Small intestine (tissue), 7 donors: ENCODE results near the gene MSANTD1. TPM values are rescaled to one million over a fixed set of nuclear protein-coding genes. Genes with fewer than 3 reads are reported as not detected.

Experiments used
- DNase-seq, 2 donors: peaks; one replicate each; pipeline versions ENCODE4 v3.0.0 to v3.0.0-alpha.2; 2013
- FAIRE-seq: peaks from 2 replicates; lab custom pipeline; 2012; peaks lifted over from hg19 to GRCh38; lab: Jason Lieb, UNC
- H3K27ac ChIP-seq, 3 donors: one replicate each; pipeline ENCODE4 v1.5.1; 2013; ENCODE audit warnings: low read length in 2 of 3, mild to moderate bottlenecking in 2 of 3, control low read depth in 1 of 3, inconsistent platforms in 1 of 3, low read depth in 1 of 3, moderate library complexity in 1 of 3
- H3K27me3 ChIP-seq, 3 donors: one replicate each; pipeline ENCODE4 v1.6.1; 2013; ENCODE audit warnings: low read length in 3 of 3, inconsistent platforms in 1 of 3; ENCODE audit not compliant: control insufficient read depth in 3 of 3, insufficient read depth in 3 of 3
- H3K36me3 ChIP-seq, 3 donors: one replicate each; pipeline ENCODE4 v1.6.1; 2013; ENCODE audit warnings: low read length in 3 of 3, inconsistent platforms in 1 of 3, low read depth in 1 of 3, mild to moderate bottlenecking in 1 of 3, moderate library complexity in 1 of 3; ENCODE audit not compliant: control insufficient read depth in 3 of 3, insufficient read depth in 2 of 3
- H3K4me1 ChIP-seq, 3 donors: one replicate each; pipeline ENCODE4 v1.6.1; 2013; ENCODE audit warnings: low read length in 2 of 3, inconsistent platforms in 1 of 3, low read depth in 1 of 3, mild to moderate bottlenecking in 1 of 3, moderate library complexity in 1 of 3; ENCODE audit not compliant: control insufficient read depth in 3 of 3, insufficient read depth in 2 of 3
- H3K4me3 ChIP-seq, 3 donors: one replicate each; pipeline ENCODE4 v1.5.1; 2013; ENCODE audit warnings: low read length in 3 of 3, control low read depth in 1 of 3, inconsistent platforms in 1 of 3, low read depth in 1 of 3, mild to moderate bottlenecking in 1 of 3, moderate library complexity in 1 of 3
- H3K9me3 ChIP-seq, 2 donors: one replicate each; pipeline ENCODE4 v1.6.1; 2013; ENCODE audit warnings: low read depth in 1 of 2, low read length in 1 of 2; ENCODE audit not compliant: control insufficient read depth in 2 of 2, insufficient read depth in 1 of 2
- WGBS, 3 donors: extraction: QIAGEN DNeasy Blood & Tissue Kit; methylation state at CpG; one replicate each; pipeline ENCODE4 v1.1.7; 2013; 5-methylcytosine and 5-hydroxymethylcytosine counted together
- polyA plus RNA-seq, 4 donors: library from polyadenylated mRNA; stranded (reverse) in 3 of 4; unstranded in 1 of 4; fragments of 200-250 nt in 3 of 4; fragments of 120-200 nt in 1 of 4; gene quantifications; one replicate each; pipeline versions ENCODE4 v1.2.1 to v1.2.3, GENCODE V29; 2013
- donor health status: healthy with polysubstance abuse.
- donor health status: control.
- donor health status: control.
- donor health status: Bipolar disorder and iron deficiency.
- donor health status: healthy.

The MSANTD1 gene
- polyA plus RNA-seq, 4 donors: 0.27 to 0.45 (median 0.29) TPM

DNA sequence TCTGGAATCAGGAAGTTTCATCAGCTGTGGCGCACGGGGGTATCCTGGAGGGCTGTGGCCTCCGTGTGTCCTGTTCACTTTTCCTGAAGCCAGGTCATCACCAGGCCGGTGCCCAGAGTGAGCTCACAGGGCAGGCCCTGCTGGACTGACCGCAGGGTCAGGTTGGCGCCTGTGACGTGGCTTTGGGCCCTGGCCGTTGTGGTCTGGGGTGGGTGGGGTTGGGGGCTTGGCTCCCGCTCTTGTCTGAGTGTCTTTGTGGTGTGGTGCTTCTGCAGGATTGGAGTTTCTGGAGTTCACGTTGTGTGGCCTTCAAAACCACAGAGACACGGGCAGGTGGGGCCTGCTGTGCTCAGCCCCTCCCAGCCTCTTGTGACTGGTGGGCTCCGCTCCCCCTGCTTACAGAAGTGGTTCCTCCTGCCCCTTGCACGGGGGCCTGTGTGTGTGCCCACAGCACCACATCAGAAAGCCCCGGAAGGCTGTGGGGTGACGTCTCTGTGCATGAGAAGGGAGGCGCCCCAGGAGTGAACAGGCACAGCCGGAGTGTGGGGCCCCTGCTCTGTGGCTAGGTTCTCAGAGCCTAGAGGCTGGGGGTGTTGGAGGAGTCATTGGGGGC lies 53.3 kb downstream of the MSANTD1 start:
- DNase-seq (no peak), FAIRE-seq (no peak)
- H3K4me1 ChIP-seq: peaks cover 0 to 3% (median 2%) of the 10 kb centered on the region in 3 donors
- no peak overlapping the region for H3K27ac ChIP-seq
- peaks cover 0 to 17% (median 0%) of the 10 kb centered on the region in 3 donors for H3K36me3 ChIP-seq
- H3K9me3 ChIP-seq: no peaks in the 10 kb centered on the region
- H3K4me3 ChIP-seq: no peak overlapping the region
- WGBS, 3 donors: 55 to 82% (median 62%) methylated on average over 16 to 17 of the region's 17 CpGs
- no peaks in the 10 kb centered on the region for H3K27me3 ChIP-seq

GRCh38 chr4:3302786-3303564 lies 54.0 kb downstream of the MSANTD1 start:
- H3K4me3 ChIP-seq: no peak overlapping the region
- H3K36me3 ChIP-seq: peaks cover 0 to 13% (median 0%) of the 10 kb centered on the region in 3 donors
- H3K27me3 ChIP-seq: no peaks in the 10 kb centered on the region
- H3K27ac ChIP-seq: no peak overlapping the region
- DNase-seq (no peak), FAIRE-seq (no peak)
- H3K9me3 ChIP-seq: no peaks in the 10 kb centered on the region
- H3K4me1 ChIP-seq: peaks cover 0 to 3% (median 2%) of the 10 kb centered on the region in 3 donors
- WGBS, 3 donors: 60 to 74% (median 66%) methylated on average over 13 to 16 of the region's 16 CpGs

DNA sequence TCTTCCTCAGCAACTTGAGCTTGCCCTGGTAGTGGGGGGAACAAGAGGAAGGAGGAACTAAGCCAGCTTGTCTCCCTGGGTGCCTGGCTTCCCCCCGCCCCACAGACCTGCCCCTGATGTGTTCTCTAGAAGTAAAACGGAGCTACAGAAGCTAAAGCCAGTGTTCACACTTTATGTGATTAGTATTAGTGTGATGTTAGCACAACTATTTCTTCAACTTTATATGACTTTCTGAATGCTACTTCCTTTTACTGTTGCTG lies 54.5 kb downstream of the MSANTD1 start:
- no peak for DNase-seq

DNA sequence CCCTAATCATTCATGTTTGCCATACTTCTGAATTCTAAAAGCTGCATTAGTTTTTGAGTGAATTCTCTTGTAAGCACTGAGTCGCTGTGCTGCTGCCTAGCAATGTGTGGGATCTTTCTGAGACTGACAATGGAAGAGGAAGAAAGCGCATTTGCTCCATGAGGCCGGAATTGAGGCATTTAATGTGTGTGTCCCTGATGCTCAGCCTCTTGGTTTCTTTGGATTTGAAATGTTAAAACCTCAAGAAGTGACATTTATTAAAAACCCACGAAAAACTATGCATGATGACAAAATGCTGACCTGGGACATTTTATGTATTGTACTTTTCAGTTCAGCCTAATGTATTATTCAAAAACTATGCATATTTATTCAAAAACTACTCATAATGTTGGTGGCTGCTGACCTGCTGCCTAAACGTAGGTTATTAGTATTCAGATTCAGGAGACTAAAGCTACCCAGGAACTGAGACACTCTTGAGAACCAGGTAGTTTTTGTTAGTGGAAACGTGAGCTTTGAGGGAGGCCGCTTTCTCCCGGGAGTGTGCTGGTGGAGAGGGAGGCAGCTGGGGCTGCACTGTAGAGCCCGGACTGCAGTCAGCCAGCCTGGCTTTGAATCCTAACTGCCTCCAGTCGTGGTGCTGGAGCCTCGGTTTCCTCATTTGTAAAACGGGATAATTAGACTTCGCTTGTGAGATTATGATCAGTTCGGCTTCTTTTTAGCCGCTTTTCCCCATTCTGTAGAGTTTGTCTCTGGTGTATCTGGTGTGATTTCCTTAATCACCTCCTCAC lies 55.2 kb downstream of the MSANTD1 start:
- Histone ChIP-seq H3K27me3 (no peaks in the 10 kb centered on the region), H3K4me1 (peaks cover 0 to 3% (median 2%) of the 10 kb centered on the region in 3 donors), H3K27ac (no peak overlapping the region), H3K4me3 (no peak overlapping the region), H3K9me3 (no peaks in the 10 kb centered on the region), H3K36me3 (peaks cover 0 to 14% (median 0%) of the 10 kb centered on the region in 3 donors)
- WGBS, 3 donors: 86 to 90% (median 87%) methylated on average over 15 of the region's 15 CpGs
- DNase-seq (no peak), FAIRE-seq (no peak)

More for the DNA sequence above, 54.5 kb downstream of the MSANTD1 start:
- no peak for FAIRE-seq
- WGBS, 3 donors: 79 to 84% (median 81%) methylated on average over 2 of the region's 2 CpGs
- peaks cover 0 to 3% (median 2%) of the 10 kb centered on the region in 3 donors for H3K4me1 ChIP-seq
- H3K27me3 ChIP-seq: no peaks in the 10 kb centered on the region
- no peaks in the 10 kb centered on the region for H3K9me3 ChIP-seq
- H3K27ac ChIP-seq: no peak overlapping the region
- H3K36me3 ChIP-seq: peaks cover 0 to 13% (median 0%) of the 10 kb centered on the region in 3 donors
- H3K4me3 ChIP-seq: no peak overlapping the region

DNA sequence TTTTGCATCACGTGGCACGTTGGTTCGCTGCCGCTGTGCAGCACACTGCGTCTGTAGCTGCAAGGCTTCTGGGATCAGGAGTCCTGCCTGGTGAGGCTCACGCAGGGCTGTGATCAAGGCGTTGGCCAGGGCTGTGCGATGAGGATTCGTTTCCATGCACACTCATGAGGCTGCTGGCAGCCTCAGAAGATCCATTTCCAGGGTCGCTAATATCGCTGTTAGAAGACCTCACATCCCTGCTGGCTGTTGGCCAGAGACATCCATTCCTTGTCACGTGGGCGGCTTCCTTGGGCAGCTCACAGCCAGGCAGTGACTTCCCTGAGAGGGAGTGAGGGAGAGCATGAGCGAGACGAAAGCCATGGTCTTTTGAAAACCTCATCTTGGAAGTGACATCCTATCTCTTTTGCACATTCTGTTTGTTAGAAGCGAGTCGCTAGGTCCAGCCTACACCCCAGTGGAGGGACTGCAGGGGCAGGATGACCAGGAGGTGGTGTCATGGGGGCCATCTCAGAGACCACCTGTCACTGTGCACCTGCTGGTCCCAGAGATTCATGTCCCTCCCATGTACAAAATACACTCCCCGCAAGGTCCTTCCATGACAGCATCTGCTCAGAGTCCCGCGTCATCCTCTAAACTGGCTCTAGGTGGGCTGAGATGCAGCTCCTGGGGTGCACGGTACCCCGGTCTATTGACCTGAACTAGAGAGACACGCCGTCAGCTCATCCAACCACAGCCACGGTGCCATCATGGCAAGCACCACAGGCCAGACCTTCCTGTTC lies 56.1 kb downstream of the MSANTD1 start:
- H3K4me3 ChIP-seq: no peak overlapping the region
- no peak for DNase-seq
- FAIRE-seq: no peak
- no peaks in the 10 kb centered on the region for H3K27me3 ChIP-seq
- peaks cover 0 to 14% (median 0%) of the 10 kb centered on the region in 3 donors for H3K36me3 ChIP-seq
- H3K27ac ChIP-seq: peak overlapping the region in 2 of 3 donors; percentile 6 to 45
- H3K4me1 ChIP-seq: peaks cover 0 to 3% (median 2%) of the 10 kb centered on the region in 3 donors
- WGBS, 3 donors: 64 to 86% (median 78%) methylated on average over 25 of the region's 25 CpGs
- no peaks in the 10 kb centered on the region for H3K9me3 ChIP-seq

DNA sequence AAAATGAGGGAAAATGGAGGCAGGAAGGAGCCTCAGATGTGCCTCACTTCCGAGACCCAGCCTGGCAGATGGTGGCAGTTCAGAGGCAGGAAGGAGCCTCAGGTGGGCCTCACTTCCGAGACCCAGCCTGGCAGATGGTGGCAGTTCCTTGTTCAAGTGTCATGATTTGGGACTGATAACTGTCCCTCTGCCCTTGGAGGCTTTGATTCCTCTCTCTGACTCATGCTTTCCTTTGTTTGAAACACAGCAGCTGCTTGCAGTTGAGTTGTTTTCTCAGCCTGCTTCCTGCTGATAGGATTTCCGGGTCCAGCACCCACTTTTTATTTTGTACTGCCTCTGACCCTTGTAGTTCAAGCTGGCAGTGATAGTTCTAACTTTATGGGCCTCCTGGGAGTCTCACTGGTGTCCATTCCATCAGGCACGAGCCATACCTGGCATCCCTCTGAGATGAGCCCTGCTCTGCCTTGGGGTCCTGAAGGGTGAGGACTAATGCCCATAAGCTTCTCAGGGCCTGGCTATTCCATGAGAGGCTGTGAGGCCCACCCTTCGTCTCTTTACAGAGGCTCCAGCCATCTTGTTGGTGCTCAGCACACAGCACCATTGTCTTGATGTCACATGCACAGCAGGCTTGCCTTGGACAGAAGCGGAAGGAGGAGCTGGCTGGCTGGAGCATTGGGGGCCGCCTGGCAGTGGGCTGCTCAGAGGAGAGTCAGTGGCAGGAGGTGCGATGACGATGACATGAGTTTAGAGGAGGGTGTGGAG lies 56.8 kb downstream of the MSANTD1 start:
- Histone ChIP-seq H3K27me3 (no peaks in the 10 kb centered on the region), H3K9me3 (no peaks in the 10 kb centered on the region), H3K4me3 (no peak overlapping the region), H3K27ac (peak overlapping the region in 2 of 3 donors; percentile 6 to 45), H3K36me3 (peaks cover 0 to 12% (median 0%) of the 10 kb centered on the region in 3 donors), H3K4me1 (peaks cover 0 to 3% (median 0%) of the 10 kb centered on the region in 3 donors)
- 65 to 67% (median 65%) methylated on average over 9 of the region's 9 CpGs for WGBS, 3 donors
- DNase-seq (peak; percentile 40 to 63), FAIRE-seq (no peak)
